ENCODE results near the gene SORCS2. TPM values are rescaled to one million over a fixed set of nuclear protein-coding genes. Genes with fewer than 3 reads are reported as not detected.

The SORCS2 gene
- total and polyA plus RNA-seq, 2 of the 8 experiments (the other 6 are each of a cell fraction or from before 2014, with no cell fraction given) = 0.36 to 1.8 TPM

GRCh38 chr4:7711307-7711963, 519.1 kb downstream of the SORCS2 start:
- CTCF ChIA-PET (ENCODE audit: partially characterized antibody) = interaction anchor here (0.9 to 1.6 kb wide), 7 partner anchors 8 to 188 kb away, joined by 3 to 8 read pairs (median 4); no protein-coding TSS in a partner anchor
- Histone ChIP-seq H3K14ac (ENCODE audit: insufficient read length) (no peak overlapping the region), H2BK5ac (ENCODE audit: low read depth, low read length) (no peak overlapping the region), H3K4me2 (ENCODE audit: insufficient read depth in 1 of 2, low read depth in 2 of 2, low read length in 2 of 2) (no peak overlapping the region), H3K27ac (ENCODE audit: low read depth, low read length) (no peak overlapping the region), H2AK5ac (ENCODE audit: low read depth, low read length) (no peak overlapping the region), H2BK12ac (ENCODE audit: low read depth, low read length) (no peak overlapping the region), H3K4me3 (ENCODE audit: extremely low read depth in 1 of 4, insufficient read depth in 2 of 4, low read depth in 3 of 4, low read length in 4 of 4) (no peak overlapping the region), H4K20me1 (replicated peaks in 1 of 2; ENCODE audit: control insufficient read depth in 1 of 2, insufficient read depth in 2 of 2, low read length in 2 of 2) (no peaks in the 10 kb centered on the region), H2BK120ac (replicated peaks; ENCODE audit: low read depth, low read length) (no peak overlapping the region), H3K9me3 (ENCODE audit: insufficient read depth in 2 of 2, low read depth in 1 of 2, low read length in 1 of 2) (no peaks in the 10 kb centered on the region; a peak in 1 of 4 replicates), H3K36me3 (ENCODE audit: control insufficient read depth in 2 of 4, insufficient read depth in 4 of 4, low read length in 3 of 4) (no peaks in the 10 kb centered on the region), H3K9ac (replicated peaks in 1 of 4; ENCODE audit: extremely low read depth in 1 of 4, low read depth in 3 of 4, low read length in 3 of 4) (no peak overlapping the region), H3K4me1 (replicated peaks in 1 of 4; ENCODE audit: control insufficient read depth in 3 of 4, insufficient read depth in 4 of 4, low read length in 3 of 4) (peaks cover 0 to 3% (median 0%) of the 10 kb centered on the region in 4 experiments; a peak in 3 of 7 replicates), H3K23me2 (ENCODE audit: low read depth, low read length) (peaks cover 4% of the 10 kb centered on the region), H3K18ac (ENCODE audit: extremely low read depth, low read length) (no peak overlapping the region), H3K4ac (replicated peaks; ENCODE audit: insufficient read length, low read depth, low read length) (no peak overlapping the region), H4K8ac (ENCODE audit: extremely low read depth, insufficient read depth, low read length) (no peak overlapping the region), H3K23ac (ENCODE audit: insufficient read length) (no peak overlapping the region), H3K79me1 (ENCODE audit: low read depth, low read length) (no peaks in the 10 kb centered on the region), H2BK20ac (ENCODE audit: low read length) (no peak overlapping the region), H3K79me2 (ENCODE audit: control insufficient read depth in 1 of 2, insufficient read depth in 2 of 2, low read length in 2 of 2) (no peaks in the 10 kb centered on the region), H3K27me3 (replicated peaks in 1 of 4; ENCODE audit: control insufficient read depth in 3 of 4, extremely low read depth in 1 of 4, insufficient read depth in 3 of 4, low read length in 3 of 4) (no peaks in the 10 kb centered on the region; a peak in 2 of 7 replicates), H2AFZ (ENCODE audit: low read length) (no peak overlapping the region), H3K56ac (replicated peaks; ENCODE audit: insufficient read length, low read depth, low read length) (no peak overlapping the region), H4K91ac (replicated peaks; ENCODE audit: insufficient read length, low read length) (no peak overlapping the region), H4K5ac (ENCODE audit: insufficient read length, low read depth, low read length) (no peak overlapping the region), H2BK15ac (ENCODE audit: low read length) (no peak overlapping the region)
- DNase-seq (ENCODE audit: low read depth in 1 of 2, low spot score in 2 of 2) (no peak), FAIRE-seq (no peak)
- WGBS, 2 experiments (ENCODE audit: extremely low coverage in 1 of 2, insufficient coverage in 1 of 2, insufficient read length in 1 of 2, insufficient replicate concordance in 2 of 2, low coverage in 1 of 2, low lambda C conversion rate in 2 of 2, missing lambda C conversion rate in 1 of 2) = 87% methylated on average over 9 of the region's 10 CpGs; no CpG with 5 or more reads in 1 of the 2 experiments
- POLR2A ChIA-PET (ENCODE audit: partially characterized antibody) = interaction anchor here (1.0 kb wide), 1 partner anchor 292 kb away, joined by 3 read pairs; no protein-coding TSS in a partner anchor
- TF ChIP-seq SIX5 (IDR thresholded peaks at IDR 0.05; ENCODE audit: low read depth, low read length) (no peak), GABPA (IDR thresholded peaks at IDR 0.05; ENCODE audit: borderline replicate concordance, insufficient read depth, low read length) (no peak), GTF2F1 (IDR thresholded peaks at IDR 0.05; ENCODE audit: borderline replicate concordance, low read depth, low read length) (no peak), KDM1A (IDR thresholded peaks at IDR 0.05; ENCODE audit: borderline replicate concordance, low read length) (peak; percentile 81; the same call in 1 of the 2 replicates), PHF8 (conservative IDR thresholded peaks at IDR 0.05; ENCODE audit: low read depth, low read length) (no peak), EGR1 (IDR thresholded peaks at IDR 0.05; ENCODE audit: borderline replicate concordance, low read depth, low read length) (no peak), POU5F1 (IDR thresholded peaks at IDR 0.05; ENCODE audit: low read depth, low read length) (no peak), HDAC6 (IDR thresholded peaks at IDR 0.05; ENCODE audit: low read depth, low read length) (no peak)
